ENCODE data around the gene MEF2C.

- TF ChIP-seq EZH2 (IDR thresholded peaks at IDR 0.05; ENCODE audit: insufficient read depth, low read length) (no peak), CTCF (IDR thresholded peaks at IDR 0.05; ENCODE audit: insufficient read depth, low read depth, low read length) (no peak)
These were observed 53.2 kb downstream of the MEF2C start for GRCh38 chr5:88829775-88830174.
